GM21529 (cell line): Measurements from ENCODE around the gene AGAP1.
A peak's percentile ranks its signal among the peaks of the same experiment; 100 is the strongest.
"Not testable (repeated sequence)": the region's sequence is repeated elsewhere in the genome, so short reads cannot be mapped to it uniquely, and the experiment has no call there.

Experiments used
- ATAC-seq: cut with Tn5 transposase; IDR thresholded peaks from one replicate; pipeline ENCODE4 v1.9.1; 2021; ENCODE audit not compliant: unreplicated experiment

The AGAP1 gene

GRCh38 chr2:235584638-235585007 is 90.8 kb downstream of the AGAP1 start:
- no peak for ATAC-seq

GRCh38 chr2:235587202-235587601 is 93.4 kb downstream of the AGAP1 start:
- no peak for ATAC-seq

DNA sequence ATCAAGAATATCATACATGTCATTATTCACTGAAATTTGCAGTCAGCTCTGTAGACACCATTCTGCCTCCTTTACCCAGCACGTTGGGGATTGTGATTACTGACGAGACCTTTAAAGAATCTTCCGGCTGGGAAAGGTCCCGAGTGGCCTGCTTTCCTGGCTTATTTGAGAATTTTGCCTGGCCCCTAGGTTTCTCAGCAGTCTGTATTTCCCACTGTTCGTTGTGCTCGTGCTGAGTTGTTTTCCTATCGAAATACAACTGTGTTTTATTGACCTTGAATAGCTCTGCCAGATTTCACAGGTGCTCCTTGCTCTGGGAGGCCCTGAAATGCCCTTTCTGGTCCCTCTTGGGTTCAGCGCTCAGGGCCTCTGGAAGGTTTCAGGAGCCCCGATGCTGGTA is 94.9 kb downstream of the AGAP1 start:
- ATAC-seq = no peak

DNA sequence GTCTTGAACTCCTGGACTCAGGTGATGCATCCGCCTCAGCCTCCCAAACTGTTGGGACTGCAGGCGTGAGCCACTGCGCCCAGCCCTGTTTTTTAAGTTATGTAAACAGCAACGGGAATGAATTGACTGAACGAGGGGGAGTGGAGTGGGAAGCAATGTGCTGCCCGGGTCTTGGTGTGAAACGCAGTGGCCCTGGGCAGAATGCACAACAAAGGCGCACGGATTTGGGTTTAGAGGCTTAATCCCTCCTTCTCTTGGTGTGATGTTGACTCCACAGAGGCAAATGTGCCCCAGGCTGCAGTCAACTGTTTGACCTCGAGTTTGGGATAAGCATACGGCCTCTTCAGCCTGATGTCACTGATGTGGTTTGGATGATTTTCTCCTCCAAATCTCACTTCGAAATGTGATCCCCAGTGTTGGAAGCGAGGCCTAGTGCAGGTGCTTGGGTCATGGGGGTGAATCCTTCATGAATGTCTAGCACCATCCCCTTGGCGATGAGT is 97.4 kb downstream of the AGAP1 start:
- ATAC-seq = no peak

- ATAC-seq = no peak
These were observed 98.1 kb downstream of the AGAP1 start for GRCh38 chr2:235591921-235592320.

- ATAC-seq = no peak
These were observed 98.6 kb downstream of the AGAP1 start for GRCh38 chr2:235592430-235592829.

GRCh38 chr2:235592836-235593235 is 99.0 kb downstream of the AGAP1 start:
- ATAC-seq = no peak

DNA sequence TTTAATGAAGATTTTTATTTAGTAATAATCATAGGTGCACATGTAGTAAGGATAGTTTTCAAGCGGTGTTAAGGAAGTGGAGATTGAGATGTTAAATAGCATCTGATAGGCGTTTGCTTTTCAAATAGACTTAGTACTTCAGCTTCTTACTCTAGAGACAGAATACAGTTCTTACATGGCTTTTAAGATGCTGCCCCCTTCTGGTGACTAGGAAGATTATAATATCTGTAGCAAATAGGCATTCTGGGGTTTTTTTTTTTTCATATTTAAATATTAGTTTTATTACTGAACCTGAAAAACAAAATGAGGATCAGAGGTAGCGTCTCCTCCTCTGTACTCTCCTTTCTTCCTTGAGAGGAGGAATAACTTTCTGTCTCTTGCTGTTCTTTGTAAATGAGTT is 100.2 kb downstream of the AGAP1 start:
- no peak for ATAC-seq

- ATAC-seq = no peak
These were observed 101.1 kb downstream of the AGAP1 start for GRCh38 chr2:235594964-235595363.

GRCh38 chr2:235595422-235596010 is 101.7 kb downstream of the AGAP1 start:
- ATAC-seq = peak; percentile 45

GRCh38 chr2:235596272-235596671 is 102.4 kb downstream of the AGAP1 start:
- no peak for ATAC-seq

GRCh38 chr2:235597081-235597615 is 103.3 kb downstream of the AGAP1 start:
- no peak for ATAC-seq

DNA sequence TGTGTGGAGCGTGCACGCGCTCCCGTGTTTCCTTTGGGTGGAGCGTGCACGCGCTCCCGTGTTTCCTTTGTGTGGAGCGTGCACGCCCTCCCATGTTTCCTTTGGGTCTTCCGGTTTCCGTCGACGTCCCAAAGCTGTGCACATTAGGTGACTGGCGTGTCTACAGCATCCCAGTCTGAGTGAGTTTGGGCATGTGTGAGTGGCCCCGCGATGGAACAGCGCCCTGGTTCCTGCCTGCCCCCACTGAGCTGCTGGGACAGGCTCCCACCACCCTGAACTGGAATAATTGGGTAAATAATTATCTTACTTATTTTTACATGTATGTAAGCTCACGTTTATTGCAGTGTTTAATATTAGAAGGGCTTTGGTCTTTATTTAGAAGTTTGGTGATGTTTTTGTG is 104.2 kb downstream of the AGAP1 start:
- no peak for ATAC-seq

GRCh38 chr2:235598532-235599531 is 105.0 kb downstream of the AGAP1 start:
- no peak for ATAC-seq

DNA sequence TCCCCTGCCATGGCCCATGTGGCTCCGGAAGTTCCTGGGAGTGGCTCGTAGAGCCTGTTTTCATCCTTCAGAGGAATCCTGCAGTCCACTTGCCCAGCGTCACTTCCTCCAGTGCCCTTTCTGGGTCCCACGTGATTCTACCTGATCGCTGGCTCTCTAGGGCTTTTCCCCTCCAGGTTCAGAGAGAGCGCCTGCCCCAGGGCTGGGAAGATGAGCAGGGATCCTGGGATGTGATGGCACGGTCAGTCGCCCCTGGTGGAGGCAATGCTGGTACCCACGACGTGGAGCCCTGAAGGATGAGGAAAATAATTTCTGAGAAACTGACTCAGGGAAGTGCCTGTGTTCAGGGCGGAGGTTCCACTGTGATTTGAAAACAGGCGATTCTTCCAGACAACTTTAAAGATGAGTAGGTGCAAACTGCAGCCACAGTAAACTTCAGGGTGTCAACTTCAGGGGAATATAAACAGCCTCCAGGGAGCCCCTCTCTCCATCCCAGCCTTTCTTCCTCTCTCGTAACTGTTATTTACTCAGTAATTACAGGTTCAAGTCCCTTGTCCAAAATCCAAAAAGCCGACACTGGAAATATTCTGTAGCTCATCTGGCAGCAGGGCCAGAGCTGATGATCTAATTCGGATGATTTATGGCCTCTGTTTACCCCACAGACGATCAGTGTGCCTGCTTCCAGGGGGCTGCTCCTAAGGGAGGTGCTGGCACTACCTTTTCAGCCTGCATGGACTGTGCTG is 105.9 kb downstream of the AGAP1 start:
- ATAC-seq = no peak

GRCh38 chr2:235600406-235600805 is 106.6 kb downstream of the AGAP1 start:
- no peak for ATAC-seq

- ATAC-seq = no peak
These were observed 107.1 kb downstream of the AGAP1 start for GRCh38 chr2:235600926-235601325.

GRCh38 chr2:235601960-235602704 is 108.3 kb downstream of the AGAP1 start:
- ATAC-seq = no peak

DNA sequence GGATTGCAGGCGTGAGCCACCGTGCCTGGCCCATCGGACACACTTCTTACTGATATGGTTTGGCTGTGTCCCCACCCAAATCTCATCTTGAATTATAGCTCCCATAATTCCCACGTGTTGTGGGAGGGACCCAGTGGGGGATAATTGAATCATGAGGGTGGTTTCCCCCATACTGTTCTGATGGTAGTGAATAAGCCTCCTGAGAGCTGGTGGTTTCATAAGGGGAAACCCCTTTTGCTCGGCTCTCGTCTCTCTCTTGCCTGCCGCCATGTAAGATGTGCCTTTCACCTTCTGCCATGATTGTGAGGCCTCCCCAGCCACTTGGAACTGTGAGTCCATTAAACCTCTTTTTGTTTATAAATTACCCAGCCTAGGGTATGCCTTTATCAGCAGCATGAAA is 109.1 kb downstream of the AGAP1 start:
- ATAC-seq = not testable (repeated sequence)

DNA sequence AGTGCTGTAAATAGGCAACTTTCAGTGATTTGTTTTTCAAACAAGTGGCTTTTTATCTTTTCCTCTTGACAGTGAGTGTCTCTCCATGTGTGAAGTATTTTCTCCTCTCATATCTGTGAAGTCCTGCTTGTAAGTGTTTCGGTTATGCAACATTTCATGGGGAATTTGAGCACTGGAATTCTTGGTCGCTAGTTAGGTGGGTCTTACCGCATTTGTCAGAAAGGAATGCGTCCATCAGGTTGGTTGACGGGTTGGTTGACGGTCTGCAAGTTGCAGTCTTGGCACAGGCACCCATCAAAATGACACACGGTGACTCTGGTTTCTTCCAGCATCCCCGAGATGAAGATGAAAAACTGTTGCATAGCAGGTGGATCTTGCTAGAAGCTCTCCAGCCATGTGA is 109.8 kb downstream of the AGAP1 start:
- no peak for ATAC-seq
